Esophagus squamous epithelium (tissue), 4 donors: ENCODE results near the gene RNF212.

Source experiments
- POLR2A ChIP-seq, 4 donors: fragments of 450-650 bp; IDR thresholded peaks; one replicate each; pipeline ENCODE4 v1.6.1; 2017; ENCODE audit warnings: antibody characterized with exemption in 4 of 4, mild to moderate bottlenecking in 4 of 4, moderate library complexity in 3 of 4
- TF ChIP-seq, protein P1 (sequence below), 6 experiments: fragments of 450-650 bp in 4 of 6; fragments of 200-600 bp in 2 of 6; sonication (generic) in 2 of 6; IDR thresholded peaks; one replicate each; pipeline ENCODE4 v1.5.1; 2016 to 2019; ENCODE audit warnings: antibody characterized with exemption in 6 of 6, mild to moderate bottlenecking in 4 of 6, moderate library complexity in 4 of 6

DNA sequence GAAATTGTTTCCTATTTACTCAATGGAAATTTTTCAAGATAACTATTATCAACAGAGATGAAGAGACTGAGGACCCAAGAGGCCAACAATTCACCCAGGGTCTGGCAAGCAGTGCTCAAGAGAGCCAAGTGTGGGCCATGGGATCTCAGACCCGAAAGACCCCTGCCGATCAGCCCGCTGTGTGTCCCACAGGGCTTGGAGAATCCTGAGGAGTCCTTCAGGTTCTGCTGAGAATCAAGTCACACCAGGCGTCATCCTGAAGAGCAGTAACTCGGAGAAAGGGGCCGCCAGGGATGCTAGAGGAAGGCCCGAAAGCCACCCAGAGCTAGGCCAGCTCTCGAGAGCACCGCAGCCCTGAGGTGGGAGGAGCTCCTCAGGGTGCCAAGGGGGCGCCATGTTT is 53.2 kb downstream of the RNF212 start:
- TF ChIP-seq POLR2A (IDR thresholded peaks at IDR 0.05) = no peak
- TF ChIP-seq, protein P1, sequence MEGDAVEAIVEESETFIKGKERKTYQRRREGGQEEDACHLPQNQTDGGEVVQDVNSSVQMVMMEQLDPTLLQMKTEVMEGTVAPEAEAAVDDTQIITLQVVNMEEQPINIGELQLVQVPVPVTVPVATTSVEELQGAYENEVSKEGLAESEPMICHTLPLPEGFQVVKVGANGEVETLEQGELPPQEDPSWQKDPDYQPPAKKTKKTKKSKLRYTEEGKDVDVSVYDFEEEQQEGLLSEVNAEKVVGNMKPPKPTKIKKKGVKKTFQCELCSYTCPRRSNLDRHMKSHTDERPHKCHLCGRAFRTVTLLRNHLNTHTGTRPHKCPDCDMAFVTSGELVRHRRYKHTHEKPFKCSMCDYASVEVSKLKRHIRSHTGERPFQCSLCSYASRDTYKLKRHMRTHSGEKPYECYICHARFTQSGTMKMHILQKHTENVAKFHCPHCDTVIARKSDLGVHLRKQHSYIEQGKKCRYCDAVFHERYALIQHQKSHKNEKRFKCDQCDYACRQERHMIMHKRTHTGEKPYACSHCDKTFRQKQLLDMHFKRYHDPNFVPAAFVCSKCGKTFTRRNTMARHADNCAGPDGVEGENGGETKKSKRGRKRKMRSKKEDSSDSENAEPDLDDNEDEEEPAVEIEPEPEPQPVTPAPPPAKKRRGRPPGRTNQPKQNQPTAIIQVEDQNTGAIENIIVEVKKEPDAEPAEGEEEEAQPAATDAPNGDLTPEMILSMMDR (IDR thresholded peaks at IDR 0.05) = no peak
